ENCODE results near the gene ARHGEF28.

The ARHGEF28 gene

DNA sequence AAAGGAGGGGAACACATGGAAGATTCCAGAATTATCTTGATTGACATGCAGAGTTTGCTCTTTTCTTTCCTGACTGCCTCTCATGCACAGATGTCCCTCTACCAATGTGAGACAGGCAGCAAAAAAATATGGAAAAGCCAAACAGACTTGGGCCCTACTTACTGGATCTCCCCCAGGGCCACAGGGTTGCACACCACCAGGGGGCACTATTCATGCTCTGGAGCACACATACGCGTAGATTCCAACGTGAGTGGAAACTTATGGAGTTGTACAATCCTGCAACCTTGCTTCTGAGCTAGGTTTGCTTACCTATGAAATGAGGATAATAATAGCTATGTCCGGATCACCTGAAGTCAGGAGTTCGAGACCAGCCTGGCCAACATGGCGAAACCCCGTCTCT is 319.5 kb downstream of the ARHGEF28 start:
- no peak for ATAC-seq

DNA sequence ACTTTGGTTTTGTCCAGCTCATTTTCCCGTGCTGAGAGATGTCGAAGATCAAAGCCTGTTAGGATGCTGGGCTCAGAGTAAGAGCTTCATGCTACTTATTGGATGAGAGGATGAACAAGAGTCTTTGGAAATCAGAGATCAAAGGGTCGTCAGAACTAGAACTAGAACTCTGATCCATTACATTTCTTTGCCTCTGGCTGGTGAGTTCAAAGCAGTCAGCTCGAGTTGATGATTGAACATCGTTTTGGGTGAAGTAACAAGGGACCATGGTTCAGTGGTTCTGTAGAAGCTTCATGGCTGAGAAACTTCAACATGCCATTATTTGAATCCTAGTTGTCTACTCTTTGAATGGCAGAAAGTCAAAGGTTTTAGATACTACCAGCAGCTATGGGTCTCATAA is 320.3 kb downstream of the ARHGEF28 start:
- TF ChIP-seq ZFP3 (CRISPR knock-in tag; IDR thresholded peaks at IDR 0.05) (no peak), TOX (CRISPR knock-in tag; IDR thresholded peaks at IDR 0.05; ENCODE audit: borderline replicate concordance) (no peak), CSDC2 (CRISPR knock-in tag; IDR thresholded peaks at IDR 0.05) (no peak), GLIS3 (CRISPR knock-in tag; IDR thresholded peaks at IDR 0.05) (no peak), OSR1 (CRISPR knock-in tag; IDR thresholded peaks at IDR 0.05) (no peak), SNAI2 (CRISPR knock-in tag; IDR thresholded peaks at IDR 0.05) (no peak), RARB (CRISPR knock-in tag; IDR thresholded peaks at IDR 0.05) (no peak), BACH2 (CRISPR knock-in tag; IDR thresholded peaks at IDR 0.05; ENCODE audit: borderline replicate concordance) (no peak), ESRRG (CRISPR knock-in tag; IDR thresholded peaks at IDR 0.05) (no peak), ZNF565 (CRISPR knock-in tag; conservative IDR thresholded peaks at IDR 0.05; ENCODE audit: low read depth) (no peak), PPARA (CRISPR knock-in tag; IDR thresholded peaks at IDR 0.05; ENCODE audit: borderline replicate concordance) (no peak), ZC3H10 (CRISPR knock-in tag; IDR thresholded peaks at IDR 0.05) (no peak), ZNF8 (CRISPR knock-in tag; IDR thresholded peaks at IDR 0.05) (no peak), ZFP30 (CRISPR knock-in tag; IDR thresholded peaks at IDR 0.05) (no peak), ISL1 (CRISPR knock-in tag; IDR thresholded peaks at IDR 0.05) (no peak)
- TF ChIP-seq, protein P1, sequence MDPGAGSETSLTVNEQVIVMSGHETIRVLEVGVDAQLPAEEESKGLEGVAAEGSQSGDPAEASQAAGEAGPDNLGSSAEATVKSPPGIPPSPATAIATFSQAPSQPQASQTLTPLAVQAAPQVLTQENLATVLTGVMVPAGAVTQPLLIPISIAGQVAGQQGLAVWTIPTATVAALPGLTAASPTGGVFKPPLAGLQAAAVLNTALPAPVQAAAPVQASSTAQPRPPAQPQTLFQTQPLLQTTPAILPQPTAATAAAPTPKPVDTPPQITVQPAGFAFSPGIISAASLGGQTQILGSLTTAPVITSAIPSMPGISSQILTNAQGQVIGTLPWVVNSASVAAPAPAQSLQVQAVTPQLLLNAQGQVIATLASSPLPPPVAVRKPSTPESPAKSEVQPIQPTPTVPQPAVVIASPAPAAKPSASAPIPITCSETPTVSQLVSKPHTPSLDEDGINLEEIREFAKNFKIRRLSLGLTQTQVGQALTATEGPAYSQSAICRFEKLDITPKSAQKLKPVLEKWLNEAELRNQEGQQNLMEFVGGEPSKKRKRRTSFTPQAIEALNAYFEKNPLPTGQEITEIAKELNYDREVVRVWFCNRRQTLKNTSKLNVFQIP (CRISPR knock-in tag; IDR thresholded peaks at IDR 0.05; ENCODE audit: borderline replicate concordance, low read depth) = no peak
- TF ChIP-seq, protein P2, sequence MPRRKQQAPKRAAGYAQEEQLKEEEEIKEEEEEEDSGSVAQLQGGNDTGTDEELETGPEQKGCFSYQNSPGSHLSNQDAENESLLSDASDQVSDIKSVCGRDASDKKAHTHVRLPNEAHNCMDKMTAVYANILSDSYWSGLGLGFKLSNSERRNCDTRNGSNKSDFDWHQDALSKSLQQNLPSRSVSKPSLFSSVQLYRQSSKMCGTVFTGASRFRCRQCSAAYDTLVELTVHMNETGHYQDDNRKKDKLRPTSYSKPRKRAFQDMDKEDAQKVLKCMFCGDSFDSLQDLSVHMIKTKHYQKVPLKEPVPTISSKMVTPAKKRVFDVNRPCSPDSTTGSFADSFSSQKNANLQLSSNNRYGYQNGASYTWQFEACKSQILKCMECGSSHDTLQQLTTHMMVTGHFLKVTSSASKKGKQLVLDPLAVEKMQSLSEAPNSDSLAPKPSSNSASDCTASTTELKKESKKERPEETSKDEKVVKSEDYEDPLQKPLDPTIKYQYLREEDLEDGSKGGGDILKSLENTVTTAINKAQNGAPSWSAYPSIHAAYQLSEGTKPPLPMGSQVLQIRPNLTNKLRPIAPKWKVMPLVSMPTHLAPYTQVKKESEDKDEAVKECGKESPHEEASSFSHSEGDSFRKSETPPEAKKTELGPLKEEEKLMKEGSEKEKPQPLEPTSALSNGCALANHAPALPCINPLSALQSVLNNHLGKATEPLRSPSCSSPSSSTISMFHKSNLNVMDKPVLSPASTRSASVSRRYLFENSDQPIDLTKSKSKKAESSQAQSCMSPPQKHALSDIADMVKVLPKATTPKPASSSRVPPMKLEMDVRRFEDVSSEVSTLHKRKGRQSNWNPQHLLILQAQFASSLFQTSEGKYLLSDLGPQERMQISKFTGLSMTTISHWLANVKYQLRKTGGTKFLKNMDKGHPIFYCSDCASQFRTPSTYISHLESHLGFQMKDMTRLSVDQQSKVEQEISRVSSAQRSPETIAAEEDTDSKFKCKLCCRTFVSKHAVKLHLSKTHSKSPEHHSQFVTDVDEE (CRISPR knock-in tag; IDR thresholded peaks at IDR 0.05) = no peak
- TF ChIP-seq, protein P3, sequence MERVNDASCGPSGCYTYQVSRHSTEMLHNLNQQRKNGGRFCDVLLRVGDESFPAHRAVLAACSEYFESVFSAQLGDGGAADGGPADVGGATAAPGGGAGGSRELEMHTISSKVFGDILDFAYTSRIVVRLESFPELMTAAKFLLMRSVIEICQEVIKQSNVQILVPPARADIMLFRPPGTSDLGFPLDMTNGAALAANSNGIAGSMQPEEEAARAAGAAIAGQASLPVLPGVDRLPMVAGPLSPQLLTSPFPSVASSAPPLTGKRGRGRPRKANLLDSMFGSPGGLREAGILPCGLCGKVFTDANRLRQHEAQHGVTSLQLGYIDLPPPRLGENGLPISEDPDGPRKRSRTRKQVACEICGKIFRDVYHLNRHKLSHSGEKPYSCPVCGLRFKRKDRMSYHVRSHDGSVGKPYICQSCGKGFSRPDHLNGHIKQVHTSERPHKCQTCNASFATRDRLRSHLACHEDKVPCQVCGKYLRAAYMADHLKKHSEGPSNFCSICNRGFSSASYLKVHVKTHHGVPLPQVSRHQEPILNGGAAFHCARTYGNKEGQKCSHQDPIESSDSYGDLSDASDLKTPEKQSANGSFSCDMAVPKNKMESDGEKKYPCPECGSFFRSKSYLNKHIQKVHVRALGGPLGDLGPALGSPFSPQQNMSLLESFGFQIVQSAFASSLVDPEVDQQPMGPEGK (CRISPR knock-in tag; IDR thresholded peaks at IDR 0.05; ENCODE audit: borderline replicate concordance) = no peak
- TF ChIP-seq, protein P4, sequence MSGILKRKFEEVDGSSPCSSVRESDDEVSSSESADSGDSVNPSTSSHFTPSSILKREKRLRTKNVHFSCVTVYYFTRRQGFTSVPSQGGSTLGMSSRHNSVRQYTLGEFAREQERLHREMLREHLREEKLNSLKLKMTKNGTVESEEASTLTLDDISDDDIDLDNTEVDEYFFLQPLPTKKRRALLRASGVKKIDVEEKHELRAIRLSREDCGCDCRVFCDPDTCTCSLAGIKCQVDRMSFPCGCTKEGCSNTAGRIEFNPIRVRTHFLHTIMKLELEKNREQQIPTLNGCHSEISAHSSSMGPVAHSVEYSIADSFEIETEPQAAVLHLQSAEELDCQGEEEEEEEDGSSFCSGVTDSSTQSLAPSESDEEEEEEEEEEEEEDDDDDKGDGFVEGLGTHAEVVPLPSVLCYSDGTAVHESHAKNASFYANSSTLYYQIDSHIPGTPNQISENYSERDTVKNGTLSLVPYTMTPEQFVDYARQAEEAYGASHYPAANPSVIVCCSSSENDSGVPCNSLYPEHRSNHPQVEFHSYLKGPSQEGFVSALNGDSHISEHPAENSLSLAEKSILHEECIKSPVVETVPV (CRISPR knock-in tag; IDR thresholded peaks at IDR 0.05) = no peak
- TF ChIP-seq, protein P5, sequence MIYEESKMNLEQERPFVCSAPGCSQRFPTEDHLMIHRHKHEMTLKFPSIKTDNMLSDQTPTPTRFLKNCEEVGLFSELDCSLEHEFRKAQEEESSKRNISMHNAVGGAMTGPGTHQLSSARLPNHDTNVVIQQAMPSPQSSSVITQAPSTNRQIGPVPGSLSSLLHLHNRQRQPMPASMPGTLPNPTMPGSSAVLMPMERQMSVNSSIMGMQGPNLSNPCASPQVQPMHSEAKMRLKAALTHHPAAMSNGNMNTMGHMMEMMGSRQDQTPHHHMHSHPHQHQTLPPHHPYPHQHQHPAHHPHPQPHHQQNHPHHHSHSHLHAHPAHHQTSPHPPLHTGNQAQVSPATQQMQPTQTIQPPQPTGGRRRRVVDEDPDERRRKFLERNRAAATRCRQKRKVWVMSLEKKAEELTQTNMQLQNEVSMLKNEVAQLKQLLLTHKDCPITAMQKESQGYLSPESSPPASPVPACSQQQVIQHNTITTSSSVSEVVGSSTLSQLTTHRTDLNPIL (CRISPR knock-in tag; IDR thresholded peaks at IDR 0.05; ENCODE audit: low read depth) = no peak
- no peak for ATAC-seq

More for the DNA sequence above, 319.5 kb downstream of the ARHGEF28 start:
- TF ChIP-seq ZNF565 (CRISPR knock-in tag; conservative IDR thresholded peaks at IDR 0.05; ENCODE audit: low read depth) = no peak
- no peak for TF ChIP-seq ISL1 (CRISPR knock-in tag; IDR thresholded peaks at IDR 0.05)

DNA sequence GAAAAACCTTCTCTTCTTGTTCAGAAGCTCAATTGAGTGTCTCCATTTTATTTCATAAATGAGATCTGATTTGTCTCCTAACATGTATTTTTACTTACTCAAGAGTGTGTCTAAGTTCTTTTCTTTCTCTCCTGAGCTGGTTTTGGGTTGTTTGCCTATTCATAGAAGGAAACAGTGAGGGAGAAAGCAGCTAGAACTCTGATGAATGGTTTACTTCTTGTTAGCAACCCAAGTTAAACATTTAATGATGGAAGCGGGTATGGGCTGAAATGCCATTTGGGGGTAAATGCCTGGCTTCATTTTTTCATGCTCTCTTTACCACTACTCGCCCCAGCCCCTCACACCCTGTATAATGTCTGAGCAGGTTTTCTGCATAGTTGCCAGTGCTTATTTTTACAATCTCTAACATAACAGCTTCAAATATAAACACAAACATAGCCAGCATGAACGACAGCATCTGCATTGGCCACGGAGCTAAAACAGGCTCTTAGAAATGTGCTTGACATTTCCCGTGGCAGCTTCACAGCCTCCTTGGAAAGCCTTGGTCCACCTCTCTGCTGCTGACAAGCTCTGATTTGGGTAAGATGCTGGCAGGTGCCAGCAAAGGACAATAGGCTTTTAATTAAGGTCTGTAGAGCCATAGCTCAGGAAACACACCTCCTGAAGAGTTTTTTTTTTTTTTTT is 321.1 kb downstream of the ARHGEF28 start:
- no peak for ATAC-seq
- no peak for TF ChIP-seq RARB (CRISPR knock-in tag; IDR thresholded peaks at IDR 0.05)
